Stomach (tissue), 4 donors: ENCODE results near the gene TFF2.

Source experiments
- CTCF ChIP-seq, 7 experiments: fragments of 450-650 bp in 4 of 7; fragments of 200-600 bp in 3 of 7; sonication (generic) in 3 of 7; IDR thresholded peaks; one replicate each; pipeline ENCODE4 v1.5.1; 2016 to 2019; ENCODE audit warnings: antibody characterized with exemption in 7 of 7, control low read depth in 2 of 7, mild to moderate bottlenecking in 1 of 7
- EP300 ChIP-seq: sonication (generic); formaldehyde crosslinking; IDR thresholded peaks from one replicate; pipeline ENCODE4 v1.6.1; 2017; ENCODE audit warnings: antibody characterized with exemption

GRCh38 chr21:42385619-42386018 is 34.8 kb upstream of the TFF2 start:
- no peak for TF ChIP-seq CTCF (IDR thresholded peaks at IDR 0.05)
- TF ChIP-seq EP300: no peak
